Upper lobe of left lung (tissue), 4 donors: ENCODE measurements around the gene MAP7D3.

ENCODE experiments used
- CTCF ChIP-seq, 6 experiments: fragments of 450-650 bp in 4 of 6; fragments of 200-600 bp in 2 of 6; sonication (generic) in 2 of 6; IDR thresholded peaks; one replicate each; pipeline ENCODE4 v1.5.1; 2016 to 2019; ENCODE audit warnings: antibody characterized with exemption in 6 of 6
- POLR2AphosphoS5 ChIP-seq, 2 donors: sonication (generic); formaldehyde crosslinking; IDR thresholded peaks; one replicate each; pipeline ENCODE4 v1.5.1; 2017; ENCODE audit warnings: antibody characterized with exemption in 2 of 2

- peak in 1 of 6 experiments; percentile 8 for TF ChIP-seq CTCF (IDR thresholded peaks at IDR 0.05)
- TF ChIP-seq POLR2AphosphoS5 (IDR thresholded peaks at IDR 0.05), result peak in 1 of 2 donors; percentile 15
These were observed 82.1 kb downstream of the MAP7D3 start for GRCh38 chrX:136168929-136169735.
